HepG2 (cell line): ENCODE measurements around the gene ACSS1. TPM values are rescaled to one million over a fixed set of nuclear protein-coding genes. Genes with fewer than 3 reads are reported as not detected.
A peak's percentile ranks its signal among the peaks of the same experiment; 100 is the strongest.

ENCODE experiments used
- CERS6 ChIP-seq: sonication (generic); formaldehyde crosslinking; IDR thresholded peaks from 2 replicates; pipeline ENCODE4 v1.5.0; 2020; ENCODE audit warnings: missing genetic modification reagents
- CSRNP1 ChIP-seq: sonication (generic); formaldehyde crosslinking; IDR thresholded peaks from 2 replicates; pipeline ENCODE4 v1.8.1; 2023; ENCODE audit warnings: mild to moderate bottlenecking, missing genetic modification reagents
- ELF3 ChIP-seq: IDR thresholded peaks from 2 replicates; pipeline ENCODE4 v1.6.1; 2016; ENCODE audit warnings: missing genetic modification reagents, missing compliant biosample characterization
- ELF4 ChIP-seq: sonication (generic); formaldehyde crosslinking; IDR thresholded peaks from 2 replicates; pipeline ENCODE4 v1.5.0; 2020; ENCODE audit warnings: missing genetic modification reagents, mild to moderate bottlenecking, moderate library complexity, borderline replicate concordance
- HHEX ChIP-seq: IDR thresholded peaks from 2 replicates; pipeline ENCODE4 v1.6.1; 2016; ENCODE audit warnings: control low read depth
- HMGA1 ChIP-seq: sonication (generic); formaldehyde crosslinking; conservative IDR thresholded peaks from 2 replicates; pipeline ENCODE4 v1.4.0; 2020; ENCODE audit warnings: missing genetic modification reagents
- KAT2B ChIP-seq: fragments of 150-350 bp; IDR thresholded peaks from 2 replicates; pipeline ENCODE4 v1.6.1; 2014; ENCODE audit warnings: low read depth, low read length, borderline replicate concordance
- MYPOP ChIP-seq: sonication (generic); formaldehyde crosslinking; IDR thresholded peaks from 2 replicates; pipeline ENCODE4 v1.8.1; 2023; ENCODE audit warnings: mild to moderate bottlenecking, moderate library complexity, missing genetic modification reagents
- PRPF4 ChIP-seq: fragments of 200-400 bp; formaldehyde crosslinking; IDR thresholded peaks from 2 replicates; pipeline ENCODE4 v1.6.1; 2016; ENCODE audit warnings: low read length, low read depth; ENCODE audit not compliant: poor library complexity, severe bottlenecking
- SAFB2 ChIP-seq: sonication (generic); formaldehyde crosslinking; IDR thresholded peaks from 2 replicates; pipeline ENCODE4 v1.5.1; 2020; ENCODE audit warnings: missing genetic modification reagents, low read depth, mild to moderate bottlenecking, borderline replicate concordance
- TBP ChIP-seq: sonication (generic); formaldehyde crosslinking; IDR thresholded peaks from 2 replicates; pipeline ENCODE4 v1.5.0; 2020; ENCODE audit warnings: missing genetic modification reagents
- TERF1 ChIP-seq: sonication (generic); formaldehyde crosslinking; IDR thresholded peaks from 2 replicates; pipeline ENCODE4 v1.8.0; 2022; ENCODE audit warnings: mild to moderate bottlenecking, missing genetic modification reagents, moderate library complexity
- ZBTB40 ChIP-seq, 2 experiments: fragments of 450-650 bp in 1 of 2; sonication (generic) in 1 of 2; formaldehyde crosslinking in 1 of 2; IDR thresholded peaks; 2 replicates each; pipeline versions ENCODE4 v1.6.1 to v1.8.0; 2016 to 2022; ENCODE audit warnings: antibody characterized with exemption in 1 of 2, mild to moderate bottlenecking in 1 of 2, missing genetic modification reagents in 1 of 2
- ZNF343 ChIP-seq: sonication (generic); formaldehyde crosslinking; IDR thresholded peaks from 2 replicates; pipeline ENCODE4 v1.4.0; 2020; ENCODE audit warnings: mild to moderate bottlenecking, missing genetic modification reagents
- ZNF788 ChIP-seq: sonication (generic); formaldehyde crosslinking; IDR thresholded peaks from 2 replicates; pipeline ENCODE4 v1.5.0; 2020; ENCODE audit warnings: mild to moderate bottlenecking, missing genetic modification reagents, borderline replicate concordance
- polyA plus RNA-seq, 8 experiments: library from polyadenylated mRNA; depleted of rRNA in 3 of 8; stranded (reverse) in 7 of 8; unstranded in 1 of 8; fragments of >200 nt; fragmentation: Illumina TruSeq in 4 of 8; extraction: Trizol in 4 of 8; gene quantifications; 2 replicates each; pipeline versions ENCODE4 v1.2.1 to v1.2.3, GENCODE V29; 2011 to 2016; ENCODE audit warnings: low read depth in 4 of 8, missing spikeins in 1 of 8, mixed read lengths in 1 of 8; ENCODE audit not compliant: insufficient read depth in 1 of 8
- total RNA-seq, 5 experiments: library from RNA; depleted of rRNA; stranded (reverse); fragments of >200 nt; fragmentation: Illumina TruSeq; extraction: Trizol; gene quantifications; 2 replicates each; pipeline ENCODE4 v1.2.3, GENCODE V29; 2016; ENCODE audit warnings: low read depth in 1 of 5

Gene ACSS1
- total and polyA plus RNA-seq, 2 of the 13 experiments (the other 11 are each of a cell fraction or from before 2014, with no cell fraction given) = 15.2 to 41.6 TPM

- TF ChIP-seq MYPOP (CRISPR knock-in tag) (no peak), ELF4 (CRISPR knock-in tag) (no peak), TERF1 (no peak), KAT2B (no peak), SAFB2 (no peak), CERS6 (no peak), ZNF343 (no peak), HMGA1 (CRISPR knock-in tag) (no peak), HHEX (no peak), TBP (no peak), ELF3 (peak; percentile 81), PRPF4 (no peak), ZBTB40 (IDR thresholded peaks at IDR 0.05) (no peak), ZBTB40 (CRISPR knock-in tag; IDR thresholded peaks at IDR 0.05) (0 out of 2 replicates have a peak, but pooled peaks have one; percentile 26), CSRNP1 (CRISPR knock-in tag) (no peak), ZNF788 (CRISPR knock-in tag) (no peak; the same call in 1 of the 2 replicates)
These were observed 27.8 kb downstream of the ACSS1 start (continued) for GRCh38 chr20:25030007-25030648.
